HG03175 (cell line): ENCODE data around the gene ATRN.

Source experiments
- ATAC-seq: cut with Tn5 transposase; IDR thresholded peaks from one replicate; pipeline ENCODE4 v1.9.1; 2021; ENCODE audit warnings: mild to moderate bottlenecking, moderate library complexity; ENCODE audit not compliant: unreplicated experiment

ATRN gene

GRCh38 chr20:3654326-3655130 lies 183.7 kb downstream of the ATRN start:
- ATAC-seq = no peak

- no peak for ATAC-seq
Observed at GRCh38 chr20:3655131-3655405, 184.2 kb downstream of the ATRN start.

- ATAC-seq = no peak
Observed at GRCh38 chr20:3658019-3658715, 187.3 kb downstream of the ATRN start.

- peak; percentile 91 for ATAC-seq
Observed at GRCh38 chr20:3658716-3659491, 188.1 kb downstream of the ATRN start.

GRCh38 chr20:3659492-3660261 lies 188.9 kb downstream of the ATRN start:
- no peak for ATAC-seq

- ATAC-seq = no peak
Observed at GRCh38 chr20:3660262-3661059, 189.6 kb downstream of the ATRN start.

GRCh38 chr20:3661060-3661813 lies 190.4 kb downstream of the ATRN start:
- no peak for ATAC-seq

GRCh38 chr20:3661814-3662665 lies 191.2 kb downstream of the ATRN start:
- ATAC-seq = no peak

- no peak for ATAC-seq
Observed at GRCh38 chr20:3663031-3663701, 192.3 kb downstream of the ATRN start, which contains the start of gene GFRA4. Gene GFRA4 (minus strand): TSS chr20:3663399. CDS start chr20:3663399, 0 bp downstream.

GRCh38 chr20:3663858-3664257 lies 193.0 kb downstream of the ATRN start:
- no peak for ATAC-seq

- no peak for ATAC-seq
Observed at GRCh38 chr20:3667434-3668037, 196.7 kb downstream of the ATRN start.

- ATAC-seq = no peak
Observed at GRCh38 chr20:3669710-3670367, 199.0 kb downstream of the ATRN start.

GRCh38 chr20:3670511-3670910 lies 199.7 kb downstream of the ATRN start:
- ATAC-seq = no peak

- no peak for ATAC-seq
Observed at GRCh38 chr20:3670945-3671344, 200.1 kb downstream of the ATRN start.

GRCh38 chr20:3671986-3672546 lies 201.2 kb downstream of the ATRN start:
- ATAC-seq = no peak

GRCh38 chr20:3672547-3673171 lies 201.8 kb downstream of the ATRN start:
- no peak for ATAC-seq
